ENCODE measurements around the gene DACH1. TPM values are rescaled to one million over a fixed set of nuclear protein-coding genes. Genes with fewer than 3 reads are reported as not detected.

Gene DACH1
- total RNA-seq, 2 experiments from 2014 or later: 0.71 to 0.89 TPM

DNA sequence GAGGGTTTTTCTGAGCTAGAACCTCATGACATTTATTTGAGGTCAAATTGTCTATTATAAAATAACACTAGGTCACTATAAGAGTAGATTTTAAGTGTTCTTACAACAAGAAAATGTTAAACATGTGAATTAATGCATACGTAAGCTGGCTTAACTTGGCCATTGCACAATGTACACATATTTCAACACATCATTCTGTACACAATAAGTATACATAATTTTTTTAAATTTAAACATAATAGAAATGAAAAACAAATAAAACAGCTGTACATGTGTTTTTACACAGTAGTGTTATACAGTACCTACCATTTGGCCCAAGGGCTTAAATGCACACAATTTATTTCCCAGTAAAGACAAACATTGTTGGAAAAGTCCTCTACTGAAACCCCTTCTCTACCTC is 269.9 kb downstream of the DACH1 start:
- ChIA-PET CTCF (no interaction called here), POLR2A (no interaction called here)
- DNase-seq: no peak
- no peak overlapping the region for H3K27ac Mint-ChIP-seq
- TF ChIP-seq, protein P1, sequence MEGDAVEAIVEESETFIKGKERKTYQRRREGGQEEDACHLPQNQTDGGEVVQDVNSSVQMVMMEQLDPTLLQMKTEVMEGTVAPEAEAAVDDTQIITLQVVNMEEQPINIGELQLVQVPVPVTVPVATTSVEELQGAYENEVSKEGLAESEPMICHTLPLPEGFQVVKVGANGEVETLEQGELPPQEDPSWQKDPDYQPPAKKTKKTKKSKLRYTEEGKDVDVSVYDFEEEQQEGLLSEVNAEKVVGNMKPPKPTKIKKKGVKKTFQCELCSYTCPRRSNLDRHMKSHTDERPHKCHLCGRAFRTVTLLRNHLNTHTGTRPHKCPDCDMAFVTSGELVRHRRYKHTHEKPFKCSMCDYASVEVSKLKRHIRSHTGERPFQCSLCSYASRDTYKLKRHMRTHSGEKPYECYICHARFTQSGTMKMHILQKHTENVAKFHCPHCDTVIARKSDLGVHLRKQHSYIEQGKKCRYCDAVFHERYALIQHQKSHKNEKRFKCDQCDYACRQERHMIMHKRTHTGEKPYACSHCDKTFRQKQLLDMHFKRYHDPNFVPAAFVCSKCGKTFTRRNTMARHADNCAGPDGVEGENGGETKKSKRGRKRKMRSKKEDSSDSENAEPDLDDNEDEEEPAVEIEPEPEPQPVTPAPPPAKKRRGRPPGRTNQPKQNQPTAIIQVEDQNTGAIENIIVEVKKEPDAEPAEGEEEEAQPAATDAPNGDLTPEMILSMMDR (IDR thresholded peaks at IDR 0.05): no peak
- no peak overlapping the region for H3K27ac ChIP-seq (ENCODE audit: low read depth in 1 of 2, low read length in 2 of 2)
- H3K4me1 ChIP-seq (ENCODE audit: insufficient read depth, low read length): no peaks in the 10 kb centered on the region
- peaks cover 0 to 3% of the 10 kb centered on the region in 2 experiments for H3K9me3 ChIP-seq (ENCODE audit: control insufficient read depth in 1 of 2, insufficient read depth in 1 of 2, low read length in 2 of 2)
- no peak overlapping the region for H3K4me3 ChIP-seq (ENCODE audit: low read length)
- no peaks in the 10 kb centered on the region for H3K36me3 ChIP-seq (ENCODE audit: insufficient read depth, low read length)
- no peaks in the 10 kb centered on the region for H3K27me3 Mint-ChIP-seq
- no peaks in the 10 kb centered on the region for H3K4me1 Mint-ChIP-seq (ENCODE audit: low read depth)
- H3K27me3 ChIP-seq (ENCODE audit: control insufficient read depth in 1 of 2, insufficient read depth in 2 of 2, low read length in 2 of 2): no peaks in the 10 kb centered on the region
- H3K36me3 Mint-ChIP-seq (ENCODE audit: low read depth): no peaks in the 10 kb centered on the region
- H3K9me3 Mint-ChIP-seq: no peaks in the 10 kb centered on the region
- intact Hi-C loops (cut with DNase I, micrococcal nuclease): no loop called here
- no peak for ATAC-seq (ENCODE audit: poor library complexity)
- no peak overlapping the region for H3K4me3 Mint-ChIP-seq

- no peaks in the 10 kb centered on the region for H3K4me1 Mint-ChIP-seq (ENCODE audit: low read depth)
- ChIA-PET POLR2A (no interaction called here), CTCF (no interaction called here)
- Histone ChIP-seq H3K36me3 (ENCODE audit: insufficient read depth, low read length) (no peaks in the 10 kb centered on the region), H3K27ac (ENCODE audit: low read depth in 1 of 2, low read length in 2 of 2) (no peak overlapping the region), H3K9me3 (ENCODE audit: control insufficient read depth in 1 of 2, insufficient read depth in 1 of 2, low read length in 2 of 2) (peaks cover 0 to 3% of the 10 kb centered on the region in 2 experiments), H3K4me1 (ENCODE audit: insufficient read depth, low read length) (no peaks in the 10 kb centered on the region), H3K4me3 (ENCODE audit: low read length) (no peak overlapping the region), H3K27me3 (ENCODE audit: control insufficient read depth in 1 of 2, insufficient read depth in 2 of 2, low read length in 2 of 2) (no peaks in the 10 kb centered on the region)
- DNase-seq (no peak), ATAC-seq (ENCODE audit: poor library complexity) (no peak)
- TF ChIP-seq, protein P1 (IDR thresholded peaks at IDR 0.05): no peak
- no peaks in the 10 kb centered on the region for H3K27me3 Mint-ChIP-seq
- H3K36me3 Mint-ChIP-seq (ENCODE audit: low read depth): no peaks in the 10 kb centered on the region
- no peak overlapping the region for H3K4me3 Mint-ChIP-seq
- intact Hi-C loops (cut with DNase I, micrococcal nuclease): no loop called here
- H3K27ac Mint-ChIP-seq: no peak overlapping the region
- no peaks in the 10 kb centered on the region for H3K9me3 Mint-ChIP-seq
These were observed 270.9 kb downstream of the DACH1 start for GRCh38 chr13:71596116-71596515.

DNA sequence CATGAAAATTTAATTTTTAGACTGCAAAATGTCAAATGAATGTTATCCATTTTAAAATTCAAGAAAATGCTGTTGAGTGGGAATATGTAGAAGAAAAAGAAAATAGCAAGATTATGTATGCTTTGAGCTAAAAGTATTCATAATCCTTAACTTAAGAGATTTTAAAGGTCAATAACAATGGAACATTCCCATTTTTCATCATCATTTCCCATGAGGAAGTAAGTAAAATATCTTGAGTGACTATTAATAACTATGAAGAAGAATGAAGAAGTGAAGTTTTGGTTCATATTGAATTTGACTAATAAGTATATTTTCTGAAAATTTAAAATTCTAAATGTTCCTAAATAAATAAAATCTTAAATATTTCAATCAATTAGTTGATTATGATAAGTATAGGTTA is 273.4 kb downstream of the DACH1 start:
- Histone ChIP-seq H3K4me1 (ENCODE audit: insufficient read depth, low read length) (no peaks in the 10 kb centered on the region), H3K27me3 (ENCODE audit: control insufficient read depth in 1 of 2, insufficient read depth in 2 of 2, low read length in 2 of 2) (no peaks in the 10 kb centered on the region), H3K9me3 (ENCODE audit: control insufficient read depth in 1 of 2, insufficient read depth in 1 of 2, low read length in 2 of 2) (peaks cover 0 to 3% of the 10 kb centered on the region in 2 experiments), H3K36me3 (ENCODE audit: insufficient read depth, low read length) (no peaks in the 10 kb centered on the region), H3K27ac (ENCODE audit: low read depth in 1 of 2, low read length in 2 of 2) (no peak overlapping the region), H3K4me3 (ENCODE audit: low read length) (no peak overlapping the region)
- POLR2A ChIA-PET: no interaction called here
- peak in 1 of 14 experiments; percentile 2 for DNase-seq
- no peaks in the 10 kb centered on the region for H3K27me3 Mint-ChIP-seq
- no peaks in the 10 kb centered on the region for H3K36me3 Mint-ChIP-seq (ENCODE audit: low read depth)
- ATAC-seq (ENCODE audit: poor library complexity): no peak
- intact Hi-C loops (cut with DNase I, micrococcal nuclease): no loop called here
- TF ChIP-seq, protein P1 (IDR thresholded peaks at IDR 0.05): no peak
- no peaks in the 10 kb centered on the region for H3K9me3 Mint-ChIP-seq
- H3K4me1 Mint-ChIP-seq (ENCODE audit: low read depth): no peaks in the 10 kb centered on the region
- no peak overlapping the region for H3K27ac Mint-ChIP-seq
- CTCF ChIA-PET: no interaction called here
- no peak overlapping the region for H3K4me3 Mint-ChIP-seq

Data from CD4-positive, alpha-beta T cell (primary cell).